SW 1271 (cell line): ENCODE data around the gene RNF115.
"Not testable (repeated sequence)": the region's sequence is repeated elsewhere in the genome, so short reads cannot be mapped to it uniquely, and the experiment has no call there.

Source experiments
- DNase-seq, 2 experiments: peaks; one replicate each; lab custom pipeline; 2025; lab: John Stamatoyannopoulos, UW

Gene RNF115

GRCh38 chr1:145823565-145824498 is at the start of gene RNF115, which contains the start of gene POLR3C:
TSS of gene RNF115 (minus strand) at chr1:145824095. CDS start at chr1:145823873, 222 bp downstream.
TSS of gene POLR3C (plus strand) at chr1:145824200. CDS start at chr1:145825777, 1,577 bp downstream.
- DNase-seq, result peak; percentile 41 to 78

GRCh38 chr1:145871994-145872924 is 48.4 kb upstream of the RNF115 start:
- DNase-seq, result no peak

- no peak for DNase-seq
Observed at GRCh38 chr1:145868232-145868631, 44.3 kb upstream of the RNF115 start.

- DNase-seq, result no peak
Observed at GRCh38 chr1:145863282-145864018, 39.6 kb upstream of the RNF115 start.

- DNase-seq, result peak; percentile 43 to 71
Observed at GRCh38 chr1:145859491-145860023, 35.7 kb upstream of the RNF115 start.

GRCh38 chr1:145858901-145859490 is 35.1 kb upstream of the RNF115 start, which contains the start of gene PIAS3:
TSS of gene PIAS3 (minus strand) at chr1:145859081. CDS start at chr1:145858990, 91 bp downstream.
- peak; percentile 69 to 85 for DNase-seq

GRCh38 chr1:145858238-145858900 is 34.5 kb upstream of the RNF115 start:
- DNase-seq, result peak in 1 of 2 experiments; percentile 19

GRCh38 chr1:145857170-145857569 is 33.3 kb upstream of the RNF115 start:
- no peak for DNase-seq

GRCh38 chr1:145855426-145855948 is 31.6 kb upstream of the RNF115 start:
- DNase-seq, result no peak

GRCh38 chr1:145849356-145850160 is 25.7 kb upstream of the RNF115 start:
- DNase-seq, result peak in 1 of 2 experiments; percentile 20

- DNase-seq, result no peak
Observed at GRCh38 chr1:145847827-145848226, 23.9 kb upstream of the RNF115 start.

- peak in 1 of 2 experiments; percentile 4 for DNase-seq
Observed at GRCh38 chr1:145846201-145846612, 22.3 kb upstream of the RNF115 start.

GRCh38 chr1:145845514-145846161 is 21.7 kb upstream of the RNF115 start, which contains the start of gene NUDT17:
TSS of gene NUDT17 (plus strand) at chr1:145845630. CDS start at chr1:145845641, 11 bp downstream.
- DNase-seq, result peak; percentile 21 to 48

- no peak for DNase-seq
Observed at GRCh38 chr1:145845144-145845513, 21.2 kb upstream of the RNF115 start.

- DNase-seq, result no peak
Observed at GRCh38 chr1:145843031-145843430, 19.1 kb upstream of the RNF115 start.

GRCh38 chr1:145837656-145838055 is 13.8 kb upstream of the RNF115 start:
- DNase-seq, result no peak

GRCh38 chr1:145830810-145831209 is 6.9 kb upstream of the RNF115 start:
- DNase-seq, result not testable (repeated sequence)

- DNase-seq, result no peak
Observed at GRCh38 chr1:145828367-145829026, 4.6 kb upstream of the RNF115 start.
